ENCODE measurements around the gene NPAS3.

The NPAS3 gene

DNA sequence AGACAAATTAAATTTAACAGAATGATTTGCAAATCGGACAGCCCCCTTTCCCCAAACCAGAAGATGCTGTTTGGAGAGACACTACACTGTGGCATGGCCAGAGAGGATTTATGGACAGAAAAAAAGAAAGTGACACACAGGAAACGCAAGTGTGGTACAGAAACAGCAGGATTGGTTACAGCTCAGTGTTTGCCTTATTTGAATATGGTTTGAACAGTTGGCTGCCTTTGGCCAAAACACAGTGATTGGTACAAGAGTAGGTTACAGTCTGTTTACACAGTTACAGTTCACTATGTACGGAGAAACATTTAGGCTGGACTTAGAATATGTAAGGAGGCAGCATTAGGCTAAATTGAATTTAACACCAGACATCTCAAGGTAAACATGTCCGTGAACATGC is 335.3 kb downstream of the NPAS3 start:
- no peak for DNase-seq

DNA sequence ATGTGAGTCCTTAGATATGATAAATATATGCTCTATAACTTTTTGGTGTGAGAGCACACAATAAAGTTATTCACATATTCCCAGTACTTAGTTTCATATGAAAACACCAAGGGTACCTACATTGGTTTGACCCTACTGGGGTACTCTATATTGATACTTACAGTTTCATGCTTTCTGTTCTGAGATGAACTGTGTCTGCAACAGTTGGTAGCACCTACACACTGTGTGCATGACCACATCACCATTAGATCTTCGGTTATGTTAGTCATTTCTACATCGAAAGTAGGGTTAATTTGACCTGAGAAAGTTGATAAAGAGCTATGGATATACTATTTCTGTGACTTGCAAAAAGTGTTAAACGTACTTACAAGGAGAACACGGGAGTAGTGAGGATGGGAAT is 337.2 kb downstream of the NPAS3 start:
- no peak for DNase-seq

DNA sequence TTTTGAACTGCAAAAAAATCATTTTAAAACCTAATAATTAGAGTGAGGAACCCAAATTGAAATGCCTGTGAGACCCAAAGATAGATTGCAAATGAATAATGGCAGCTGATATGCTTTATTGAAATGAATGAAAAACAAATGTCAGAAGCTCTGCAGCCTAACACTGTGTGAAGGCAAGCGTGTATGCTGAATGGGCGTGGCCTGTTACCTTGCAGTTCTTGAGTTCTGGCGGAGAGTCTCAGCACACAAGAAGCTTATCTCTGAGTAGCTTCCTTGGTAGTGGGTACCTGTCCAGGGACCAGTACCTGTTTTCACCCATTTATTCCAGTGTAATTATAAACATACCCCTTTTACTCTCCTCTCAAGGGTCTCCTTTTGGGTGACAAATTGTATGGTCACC is 341.2 kb downstream of the NPAS3 start:
- DNase-seq: no peak

DNA sequence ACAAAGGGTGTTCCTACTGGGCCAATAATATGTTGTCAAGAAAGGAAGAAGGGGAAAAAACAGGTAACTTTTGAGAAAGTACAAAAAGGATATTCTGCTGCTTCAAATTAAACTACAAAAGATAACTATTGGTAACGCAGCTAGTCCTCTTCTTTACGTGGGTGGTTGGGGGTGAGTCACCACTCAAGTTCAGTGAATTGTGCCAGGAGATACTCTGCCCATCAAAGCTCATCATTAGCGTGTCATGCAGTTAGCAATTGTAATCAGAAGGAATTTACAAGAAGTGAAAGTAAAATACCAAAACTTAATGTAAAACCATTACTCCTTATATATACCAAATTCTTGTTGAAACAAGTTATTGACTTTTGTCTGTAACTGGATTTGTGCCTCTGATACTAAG is 342.0 kb downstream of the NPAS3 start:
- DNase-seq: peak; percentile 6

DNA sequence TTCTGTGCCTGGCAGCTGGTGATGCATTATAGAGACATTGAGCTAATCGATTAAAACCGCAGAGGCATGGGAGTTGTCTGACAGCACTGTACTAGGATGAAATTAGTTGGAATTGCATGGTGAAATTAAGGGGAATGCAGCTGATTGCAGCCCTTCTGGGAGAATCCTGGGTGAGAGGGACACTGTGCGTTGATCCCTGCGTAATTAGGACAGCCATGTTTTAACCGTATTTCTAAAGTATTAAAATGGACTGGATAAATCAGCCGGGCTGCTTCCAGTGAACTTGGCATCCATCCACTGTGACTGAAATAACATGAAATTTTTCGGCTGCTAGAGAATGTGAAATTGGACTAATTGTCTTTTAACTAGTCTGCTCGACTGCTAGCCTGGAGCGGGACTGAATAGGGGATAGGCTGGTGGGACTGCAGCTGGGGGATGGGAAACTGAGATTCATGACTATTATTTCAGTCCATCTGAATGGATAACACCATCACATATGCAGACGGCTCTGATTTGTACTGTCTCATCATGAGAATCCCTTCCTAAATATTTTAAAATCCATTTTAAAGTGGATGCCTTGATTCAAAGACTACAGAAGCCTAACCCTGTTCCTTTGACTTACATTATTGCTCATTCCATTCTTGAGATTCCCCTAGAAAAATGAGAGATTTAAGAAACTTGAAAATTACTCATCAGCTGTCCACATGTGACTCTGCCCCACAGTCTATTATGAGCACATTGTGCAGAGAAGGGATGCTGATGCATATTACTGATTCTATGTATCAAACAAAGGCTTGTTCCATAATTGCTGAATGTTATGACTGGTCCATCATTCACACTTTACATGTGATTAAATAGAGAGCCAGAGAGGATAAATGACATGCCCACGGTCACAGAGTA is 343.9 kb downstream of the NPAS3 start:
- DNase-seq: no peak

DNA sequence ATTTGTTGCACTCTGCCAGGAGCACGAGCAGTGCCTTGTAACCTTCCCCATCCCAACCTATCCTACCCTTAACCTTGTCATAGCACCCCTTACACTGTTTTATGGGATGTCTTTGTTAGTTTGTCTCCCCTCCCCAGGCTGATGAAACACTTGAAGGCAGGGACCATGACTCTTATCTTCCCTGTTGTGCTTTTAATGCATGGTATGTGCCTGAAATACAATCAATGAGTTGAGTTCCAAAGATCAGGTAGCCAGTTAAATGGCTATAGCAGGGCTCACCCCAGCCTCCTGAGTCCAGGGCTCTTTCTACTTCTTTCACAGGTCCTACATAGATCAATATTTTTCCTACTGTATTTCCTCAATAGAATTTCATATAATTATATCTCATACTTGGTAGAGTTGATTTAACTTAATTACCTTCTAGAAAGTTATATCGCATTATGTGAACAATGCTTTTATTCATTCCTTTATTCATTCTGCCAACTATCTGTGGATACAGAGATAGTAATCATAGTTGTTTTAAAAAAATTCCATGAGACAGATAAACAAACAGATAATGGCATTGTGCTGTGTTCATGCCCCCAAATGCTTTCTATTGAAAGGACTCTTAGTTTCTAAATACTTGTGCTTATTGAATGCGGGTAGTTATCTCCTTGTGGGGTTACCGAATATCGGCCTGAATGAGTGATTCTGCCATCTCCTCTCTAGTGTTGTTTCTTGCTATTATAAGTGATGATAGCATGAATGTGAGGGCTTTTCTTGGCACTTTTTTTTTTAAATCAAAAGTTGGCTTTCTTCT is 347.4 kb downstream of the NPAS3 start:
- no peak for DNase-seq

DNA sequence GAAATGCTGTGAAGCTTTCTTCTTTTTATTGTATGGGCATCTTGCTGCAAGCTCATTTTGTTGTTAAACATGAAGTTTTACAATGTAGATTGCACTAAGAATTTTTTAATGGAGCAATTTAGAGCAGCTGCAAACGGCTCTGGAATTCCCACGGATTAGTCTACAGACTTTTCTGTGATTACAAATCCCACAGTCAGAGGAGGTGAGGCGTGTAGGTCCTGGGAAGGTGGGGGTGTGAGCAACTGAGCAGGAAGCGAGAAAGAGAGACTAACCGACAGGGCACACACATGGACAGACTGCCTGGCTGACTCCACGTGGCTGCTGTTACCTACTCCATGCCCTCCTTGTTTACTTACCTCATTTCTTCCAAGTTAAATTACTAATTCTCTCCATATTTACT is 348.5 kb downstream of the NPAS3 start:
- DNase-seq: no peak

DNA sequence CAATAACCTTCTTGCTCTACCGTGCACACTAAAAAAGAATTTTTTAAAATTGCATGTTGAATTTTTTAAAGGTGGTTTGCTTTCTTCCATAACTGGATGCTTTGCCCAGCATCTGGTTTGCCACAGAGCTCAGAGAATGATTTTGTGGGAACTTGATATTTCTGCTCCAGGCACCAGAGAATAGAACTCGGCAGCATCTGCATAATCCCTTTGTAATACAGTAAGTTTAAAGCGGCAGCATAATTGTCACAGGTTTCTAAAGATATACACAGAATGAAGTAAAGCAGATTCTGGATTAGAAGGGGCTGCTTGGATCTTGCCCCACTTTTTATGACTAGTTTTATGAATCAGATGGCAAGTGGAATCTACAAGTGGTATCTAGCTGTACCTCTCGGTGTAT is 352.0 kb downstream of the NPAS3 start:
- DNase-seq: no peak

DNA sequence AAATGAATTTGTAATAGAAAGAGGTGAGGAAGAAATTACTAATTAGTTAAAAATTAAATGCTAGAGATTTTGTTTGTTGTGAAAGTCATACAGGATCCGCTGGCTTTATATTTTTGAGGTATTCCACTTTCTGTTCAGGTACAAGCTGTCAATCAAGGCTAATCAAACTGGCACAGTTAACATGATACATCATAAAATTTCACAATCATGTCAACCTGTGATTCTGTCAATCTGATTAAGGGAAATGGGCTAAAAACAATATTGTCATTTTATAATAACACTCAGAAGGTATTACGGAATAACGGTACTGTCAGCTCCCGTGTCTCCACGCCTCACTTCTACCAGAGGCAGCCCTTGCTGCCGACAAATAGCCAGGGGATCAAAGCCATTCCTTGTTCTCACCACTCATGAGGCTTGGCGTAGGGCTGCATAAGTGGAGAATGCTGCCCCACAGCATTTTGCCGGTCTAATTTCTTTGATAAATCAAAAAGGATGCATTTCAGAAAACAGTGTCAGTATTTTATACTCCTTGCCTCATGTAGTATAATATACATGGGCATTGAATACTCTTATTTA is 352.9 kb downstream of the NPAS3 start:
- DNase-seq: no peak

DNA sequence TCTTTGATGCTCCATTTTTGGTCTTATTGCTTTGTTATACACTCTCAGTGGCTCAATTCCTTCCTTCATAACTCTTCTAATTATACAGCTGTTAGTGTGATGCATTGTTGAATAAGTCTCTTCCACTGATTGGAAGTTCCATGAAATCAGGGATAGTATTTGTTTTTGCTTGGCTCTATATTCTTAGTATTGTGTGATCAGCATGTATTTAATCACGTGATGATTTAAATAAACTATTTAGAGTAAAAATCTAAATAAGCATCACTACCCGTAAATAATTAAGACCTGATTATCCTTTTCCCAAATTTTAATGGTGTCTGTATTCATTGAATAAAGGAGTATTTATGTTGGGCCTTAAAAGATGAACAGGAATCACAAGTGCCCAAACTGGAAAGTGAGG is 355.7 kb downstream of the NPAS3 start:
- no peak for DNase-seq

DNA sequence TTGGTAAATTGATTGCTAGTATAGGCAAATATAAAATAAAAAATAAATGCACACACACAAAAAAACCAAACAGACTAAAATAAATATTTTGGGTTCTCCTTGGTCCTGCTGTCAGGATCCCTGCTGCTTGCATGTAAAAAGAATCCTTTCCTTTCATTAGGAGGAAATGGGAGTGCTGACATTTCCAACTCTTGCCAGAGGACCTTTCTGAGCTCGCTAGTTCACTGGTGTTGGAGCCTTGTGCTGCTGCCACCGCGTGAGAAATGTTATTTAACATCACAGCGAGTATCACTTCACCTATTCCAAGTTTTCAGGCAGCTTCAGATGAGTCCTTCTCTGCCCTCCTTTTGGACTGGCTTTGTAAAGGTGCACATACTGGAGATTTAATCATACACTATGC is 358.9 kb downstream of the NPAS3 start:
- no peak for DNase-seq

DNA sequence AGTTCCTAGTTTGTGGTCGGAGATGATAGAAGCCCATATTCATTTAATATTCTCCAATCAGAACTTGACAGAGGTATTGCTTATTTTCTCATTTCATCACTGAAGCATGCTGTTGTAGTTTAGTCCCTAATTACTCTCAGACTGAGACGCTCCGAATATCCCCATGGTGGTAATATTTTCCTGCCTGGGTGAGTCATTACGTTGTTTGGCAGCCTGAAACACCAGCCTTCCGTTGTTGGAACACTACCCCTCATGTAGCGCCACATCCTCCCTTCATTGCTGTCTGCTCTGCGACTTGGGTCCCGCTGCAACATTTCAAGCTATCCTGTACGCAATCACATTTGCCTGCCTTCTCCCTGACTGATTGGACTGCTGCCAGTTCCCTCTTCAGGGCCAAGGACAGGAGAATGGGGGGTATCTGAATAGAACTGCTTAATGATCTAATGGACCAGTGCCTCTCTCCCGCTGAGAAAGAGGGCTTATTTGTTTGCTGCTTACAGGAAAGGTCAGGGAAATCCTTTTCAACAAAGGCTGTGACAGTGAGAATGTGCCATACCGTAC is 369.1 kb downstream of the NPAS3 start:
- no peak for DNase-seq

DNA sequence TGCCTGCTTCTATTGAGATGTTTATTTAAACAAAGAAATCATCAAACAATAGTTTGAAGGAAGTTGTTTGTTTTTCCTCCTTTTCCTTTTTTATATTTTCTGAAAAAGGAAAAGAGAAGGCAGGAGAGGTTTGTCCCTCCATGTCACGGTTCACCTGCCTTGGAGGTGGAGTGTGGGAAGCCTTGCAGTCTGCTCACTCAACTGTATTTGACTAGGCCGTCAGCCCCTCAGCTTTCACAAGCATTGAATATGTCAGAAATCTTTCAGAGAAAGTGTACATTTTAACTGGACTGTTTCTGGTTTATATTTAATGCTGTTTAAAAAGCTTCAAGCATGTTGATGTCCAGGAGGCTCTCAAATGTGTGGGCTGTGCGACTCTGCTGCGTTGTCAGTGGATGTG is 370.4 kb downstream of the NPAS3 start:
- no peak for DNase-seq

DNA sequence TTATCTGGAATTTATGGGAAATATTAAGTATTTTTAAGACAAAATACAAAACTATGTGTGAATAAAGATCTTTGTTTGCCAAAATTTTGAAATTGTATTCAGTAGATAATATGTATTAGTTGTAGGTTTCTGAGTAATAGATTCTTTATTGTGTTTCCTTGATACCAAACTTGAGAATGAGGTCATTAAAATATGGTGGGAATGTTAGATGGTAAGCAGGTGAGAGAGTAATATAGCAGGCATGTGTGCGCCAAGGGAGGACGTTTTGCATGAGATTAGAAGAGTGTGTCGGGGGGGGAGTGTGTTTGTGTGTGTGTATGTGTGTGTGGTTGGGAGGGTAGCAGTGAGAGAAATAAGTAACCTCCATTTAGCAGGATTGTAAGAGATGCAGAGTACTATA is 376.5 kb downstream of the NPAS3 start:
- DNase-seq: no peak

DNA sequence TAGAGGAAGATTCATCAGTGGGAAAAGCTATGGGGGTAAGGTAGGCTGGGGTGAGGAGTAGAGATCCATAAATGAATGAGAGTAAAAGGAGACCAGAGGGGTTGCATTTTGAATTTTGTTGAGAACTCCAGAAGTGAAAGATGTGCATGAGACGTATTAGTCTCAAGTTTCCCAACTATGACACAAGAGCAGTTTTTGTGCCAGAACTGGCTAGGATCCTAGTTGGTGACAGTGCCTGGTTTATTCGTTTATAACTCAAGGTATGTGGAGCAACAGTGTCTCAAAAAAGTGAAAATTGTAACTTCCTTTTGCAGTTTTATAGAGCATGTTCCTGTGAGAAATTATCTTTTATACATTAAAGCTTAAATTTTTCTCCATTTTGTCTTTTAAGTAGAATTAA is 377.0 kb downstream of the NPAS3 start:
- DNase-seq: no peak

DNA sequence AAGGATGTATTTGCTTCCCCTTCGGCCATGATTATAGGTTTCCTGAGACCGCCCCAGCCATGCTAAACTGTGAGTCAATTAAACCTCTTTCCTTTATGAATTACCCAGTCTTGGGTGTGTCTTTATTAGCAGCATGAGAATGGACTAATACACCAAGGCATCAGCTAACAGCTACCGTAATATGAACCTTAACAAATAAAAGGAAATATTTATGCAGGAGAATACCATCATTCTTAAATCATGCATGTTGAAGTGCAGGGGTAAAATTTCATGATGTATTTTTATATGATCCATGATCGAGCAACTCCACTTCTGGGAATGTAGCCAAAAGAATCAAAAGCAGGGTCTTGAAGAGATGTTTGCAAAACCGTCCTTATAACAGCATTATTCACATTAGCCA is 379.0 kb downstream of the NPAS3 start:
- no peak for DNase-seq

DNA sequence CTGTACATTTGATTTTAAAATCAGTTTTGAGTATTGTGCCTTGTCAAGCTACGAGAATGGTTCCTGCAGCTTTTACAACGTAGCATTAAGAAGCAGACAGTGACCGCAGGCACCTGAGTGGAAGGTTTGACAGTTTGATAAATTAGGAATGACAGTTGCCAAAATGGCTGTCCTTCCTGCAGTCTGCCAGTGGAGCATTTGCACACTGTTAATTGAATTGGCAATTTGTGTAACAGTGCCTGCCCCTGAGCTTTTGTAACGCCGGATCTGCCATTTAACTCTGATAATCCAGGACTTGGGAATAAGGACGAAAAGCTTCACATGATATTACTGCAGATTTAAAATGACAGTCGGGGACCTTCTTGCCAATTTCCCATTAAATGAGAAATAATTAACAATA is 385.3 kb downstream of the NPAS3 start:
- no peak for DNase-seq

DNA sequence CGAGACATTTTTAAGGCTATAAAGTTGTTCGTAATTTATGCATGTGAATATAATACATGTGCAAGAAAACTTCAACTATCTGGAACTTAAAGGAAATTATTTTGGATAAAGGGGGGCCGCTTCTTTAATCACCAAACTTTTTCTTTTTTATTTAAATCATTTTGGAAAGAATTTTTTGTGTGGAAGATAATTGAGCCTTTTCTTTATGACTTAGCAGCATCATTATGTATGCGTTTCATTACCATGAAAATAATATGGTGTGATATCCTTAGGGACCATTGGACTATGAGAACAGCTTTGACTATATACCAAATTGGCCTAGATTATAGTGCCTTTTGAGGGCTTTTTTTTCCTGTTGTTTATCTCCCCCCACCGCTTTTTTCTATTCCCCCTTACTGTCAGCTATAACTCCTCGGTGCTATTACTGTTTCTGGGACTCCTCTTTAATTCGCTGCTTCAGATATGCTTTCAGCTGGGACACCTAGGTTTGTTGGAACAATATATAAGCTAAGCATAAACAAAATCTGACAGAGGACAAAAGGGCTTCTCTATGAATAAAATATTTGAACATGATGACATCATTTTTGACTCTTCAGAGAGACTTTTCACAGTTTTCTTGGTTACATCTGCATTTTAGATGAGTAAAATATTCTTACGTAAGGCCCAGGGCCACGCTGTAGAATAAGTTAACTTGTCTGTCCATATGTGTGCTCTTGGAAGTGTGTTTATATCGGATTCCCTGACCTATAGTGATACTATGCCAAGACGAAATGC is 392.7 kb downstream of the NPAS3 start:
- no peak for DNase-seq

DNA sequence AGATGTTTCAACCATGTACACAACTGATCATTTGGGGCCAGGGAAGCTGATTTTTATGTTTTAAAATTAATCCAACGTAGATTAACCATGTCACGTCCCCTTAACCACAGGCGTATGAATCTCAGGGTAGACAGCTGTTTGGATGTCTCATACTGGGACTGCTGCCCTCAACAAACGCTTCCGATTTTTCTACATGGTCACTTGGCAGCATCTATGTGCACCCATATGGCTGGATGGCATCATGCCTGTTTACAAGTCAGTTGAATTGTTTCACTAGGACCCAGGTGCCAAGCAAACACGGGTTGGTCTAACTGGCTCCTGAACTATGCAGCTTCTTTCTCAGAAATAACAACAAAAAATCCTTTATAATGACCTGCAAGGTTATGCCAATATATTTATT is 393.8 kb downstream of the NPAS3 start:
- DNase-seq: no peak

DNA sequence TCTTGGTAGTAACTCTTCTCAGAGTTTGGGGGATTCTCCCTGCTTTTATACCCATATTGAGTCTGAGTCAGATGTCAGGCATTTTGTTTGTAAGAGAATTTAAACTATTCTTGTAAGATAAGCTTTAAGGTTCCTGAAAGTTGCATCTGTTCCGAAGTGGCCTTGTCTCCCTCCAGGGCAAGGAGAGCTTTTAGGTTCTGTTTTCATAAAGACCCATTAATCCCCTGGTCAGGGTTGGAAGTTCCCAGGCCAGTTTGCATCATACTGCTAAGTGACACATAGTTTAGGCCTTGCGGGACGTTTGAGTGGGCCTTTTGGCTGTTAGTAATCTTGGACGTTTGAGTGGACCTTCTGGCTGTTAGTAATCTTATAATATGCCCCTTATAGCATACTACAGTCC is 396.7 kb downstream of the NPAS3 start:
- DNase-seq: no peak

DNA sequence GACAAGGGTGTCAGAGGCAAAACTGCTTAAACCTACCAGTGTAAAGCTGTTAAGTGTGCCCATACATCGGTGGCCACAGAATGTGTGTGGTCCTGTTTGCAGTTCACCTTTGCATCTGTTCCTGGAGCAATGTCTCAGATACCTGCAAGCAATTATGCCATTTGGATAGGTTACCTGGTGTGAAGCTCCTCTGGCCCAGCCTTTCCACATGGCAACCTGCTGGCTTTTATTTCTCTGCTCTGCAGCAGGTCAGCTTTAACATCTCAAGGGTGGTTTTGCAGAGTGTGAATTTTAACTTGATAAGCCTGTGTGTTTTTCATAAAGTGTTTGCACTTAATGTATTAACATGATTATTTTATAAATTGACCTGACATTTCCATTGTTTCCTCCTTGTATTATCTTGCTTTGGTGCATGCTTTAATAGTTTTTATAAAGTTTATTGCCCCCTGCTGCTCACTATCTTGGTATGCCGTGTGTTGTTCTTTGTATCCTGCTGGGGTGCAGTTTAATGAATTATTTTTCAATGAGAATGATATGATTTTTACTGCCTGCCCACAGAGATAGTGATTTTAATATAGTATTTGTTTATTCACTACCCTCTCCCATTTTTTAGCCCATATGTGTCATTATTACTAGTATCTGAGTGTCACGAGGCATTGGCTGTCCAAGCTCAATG is 403.8 kb downstream of the NPAS3 start:
- DNase-seq: no peak

DNA sequence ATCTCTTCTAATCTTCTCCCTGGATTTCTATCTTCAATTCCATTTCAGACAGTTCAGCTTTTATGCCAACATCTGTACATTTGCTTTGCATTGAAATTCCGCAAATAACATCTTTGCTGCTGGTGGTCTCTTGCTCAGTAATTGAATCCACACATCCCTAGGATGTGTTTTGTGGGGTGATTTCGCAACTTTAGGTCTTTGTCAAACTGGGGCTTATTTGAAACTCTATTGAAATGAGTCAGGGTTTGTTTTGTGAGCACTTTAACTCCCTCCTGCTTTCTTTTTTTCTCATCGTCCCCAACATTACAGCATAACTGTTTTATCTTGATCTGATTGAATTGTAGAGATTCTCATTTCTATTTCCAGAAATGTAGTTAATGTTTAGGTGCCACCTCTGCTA is 404.3 kb downstream of the NPAS3 start:
- no peak for DNase-seq

Measured in activated CD4-positive, alpha-beta T cell treated with anti-CD3 and anti-CD28 coated beads for 48 hours (primary cell).